H1 (cell line): ENCODE measurements around the gene IFNE. TPM values are rescaled to one million over a fixed set of nuclear protein-coding genes. Genes with fewer than 3 reads are reported as not detected.

Experiments
- CTCF ChIA-PET: fragments of 300-600 bp; sonication (Branson Sonifier 250); formaldehyde crosslinking; loops from one replicate; lab custom pipeline; 2021; ENCODE audit not compliant: partially characterized antibody; lab: Charles Lee
- POLR2A ChIA-PET: fragments of 300-600 bp; sonication (Branson Sonifier 250); formaldehyde crosslinking; loops from one replicate; lab custom pipeline; 2021; ENCODE audit warnings: inconsistent platforms; ENCODE audit not compliant: partially characterized antibody; lab: Charles Lee
- DNase-seq, 2 experiments: peaks; one replicate each; pipeline versions ENCODE4 v3.0.0 to v3.0.0-alpha.2; 2010 to 2022; ENCODE audit warnings: low spot score in 2 of 2, low read depth in 1 of 2, mixed read lengths in 1 of 2
- FAIRE-seq: peaks from 2 replicates; lab custom pipeline; 2011; peaks lifted over from hg19 to GRCh38; lab: Jason Lieb, UNC
- H2AFZ ChIP-seq: 2 replicates; pipeline ENCODE4 v1.8.1; 2012; ENCODE audit warnings: low read length, inconsistent platforms
- H2AK5ac ChIP-seq: 2 replicates; pipeline ENCODE4 v1.6.1; 2013; ENCODE audit warnings: low read depth, low read length
- H2BK120ac ChIP-seq: replicated peaks from 2 replicates; pipeline ENCODE3; 2013; ENCODE audit warnings: low read depth, low read length, inconsistent platforms
- H2BK12ac ChIP-seq: 2 replicates; pipeline ENCODE4 v1.6.1; 2013; ENCODE audit warnings: low read depth, low read length
- H2BK15ac ChIP-seq: 2 replicates; pipeline ENCODE4 v1.6.1; 2013; ENCODE audit warnings: low read length
- H2BK20ac ChIP-seq: 2 replicates; pipeline ENCODE4 v1.6.1; 2013; ENCODE audit warnings: low read length
- H2BK5ac ChIP-seq: 2 replicates; pipeline ENCODE4 v1.6.1; 2013; ENCODE audit warnings: low read depth, low read length
- H3K14ac ChIP-seq: 2 replicates; pipeline ENCODE4 v1.6.1; 2013; ENCODE audit warnings: inconsistent platforms; ENCODE audit not compliant: insufficient read length
- H3K18ac ChIP-seq: 2 replicates; pipeline ENCODE4 v1.6.1; 2013; ENCODE audit warnings: low read length; ENCODE audit errors: extremely low read depth
- H3K23ac ChIP-seq: 2 replicates; pipeline ENCODE4 v1.6.1; 2013; ENCODE audit warnings: inconsistent platforms; ENCODE audit not compliant: insufficient read length
- H3K23me2 ChIP-seq: 2 replicates; pipeline ENCODE4 v1.6.1; 2013; ENCODE audit warnings: low read depth, low read length
- H3K27ac ChIP-seq: 2 replicates; pipeline ENCODE4 v1.6.1; 2011; ENCODE audit warnings: low read depth, low read length, inconsistent platforms
- H3K27me3 ChIP-seq, 4 experiments: replicated peaks in 1 of 4; 1 replicate in 1 of 4; 2 replicates in 3 of 4; pipeline versions ENCODE4 v1.6.1 to v1.8.1; 2011 to 2013; ENCODE audit warnings: low read length in 3 of 4, mild to moderate bottlenecking in 3 of 4, inconsistent platforms in 2 of 4, mixed read lengths in 2 of 4, moderate library complexity in 1 of 4; ENCODE audit not compliant: control insufficient read depth in 3 of 4, insufficient read depth in 3 of 4; ENCODE audit errors: extremely low read depth in 1 of 4
- H3K36me3 ChIP-seq, 4 experiments: 2 replicates each; pipeline versions ENCODE4 v1.6.1 to v1.8.1; 2011 to 2013; ENCODE audit warnings: mild to moderate bottlenecking in 4 of 4, low read length in 3 of 4, moderate library complexity in 2 of 4, control low read depth in 1 of 4, inconsistent platforms in 1 of 4; ENCODE audit not compliant: insufficient read depth in 4 of 4, control insufficient read depth in 2 of 4
- H3K4ac ChIP-seq: replicated peaks from 2 replicates; pipeline ENCODE3; 2013; ENCODE audit warnings: low read length, low read depth, mixed read lengths, inconsistent platforms; ENCODE audit not compliant: insufficient read length
- H3K4me1 ChIP-seq, 4 experiments: replicated peaks in 1 of 4; 1 replicate in 1 of 4; 2 replicates in 3 of 4; pipeline versions ENCODE4 v1.6.1 to v1.8.1; 2011 to 2013; ENCODE audit warnings: low read length in 3 of 4, inconsistent platforms in 2 of 4, mixed read lengths in 1 of 4; ENCODE audit not compliant: insufficient read depth in 4 of 4, control insufficient read depth in 3 of 4
- H3K4me2 ChIP-seq, 2 experiments: 2 replicates each; pipeline versions ENCODE4 v1.6.1 to v1.8.1; 2011 to 2013; ENCODE audit warnings: low read depth in 2 of 2, low read length in 2 of 2, control low read depth in 1 of 2, inconsistent platforms in 1 of 2, mild to moderate bottlenecking in 1 of 2; ENCODE audit not compliant: insufficient read depth in 1 of 2
- H3K4me3 ChIP-seq, 4 experiments: fragments of 200-600, 300-600 bp in 1 of 4; sonication (generic), shearing (Covaris generic), sonication (Bioruptor Twin) in 1 of 4; 2 replicates each; pipeline versions ENCODE4 v1.5.1 to v1.8.1; 2011 to 2016; ENCODE audit warnings: low read length in 4 of 4, low read depth in 3 of 4, control low read depth in 2 of 4, inconsistent platforms in 2 of 4, mild to moderate bottlenecking in 2 of 4, mixed read lengths in 1 of 4, moderate library complexity in 1 of 4; ENCODE audit not compliant: insufficient read depth in 2 of 4; ENCODE audit errors: extremely low read depth in 1 of 4
- H3K56ac ChIP-seq: replicated peaks from 2 replicates; pipeline ENCODE3; 2013; ENCODE audit warnings: low read depth, mild to moderate bottlenecking, mixed read lengths, low read length, inconsistent platforms; ENCODE audit not compliant: insufficient read length
- H3K79me1 ChIP-seq: 2 replicates; pipeline ENCODE4 v1.6.1; 2013; ENCODE audit warnings: low read depth, low read length, control low read depth
- H3K79me2 ChIP-seq, 2 experiments: 2 replicates each; pipeline versions ENCODE4 v1.6.1 to v1.8.1; 2012 to 2013; ENCODE audit warnings: low read length in 2 of 2, mild to moderate bottlenecking in 2 of 2, inconsistent platforms in 1 of 2; ENCODE audit not compliant: insufficient read depth in 2 of 2, control insufficient read depth in 1 of 2
- H3K9ac ChIP-seq, 4 experiments: replicated peaks in 1 of 4; 1 replicate in 1 of 4; 2 replicates in 3 of 4; pipeline versions ENCODE4 v1.6.1 to v1.8.1; 2011 to 2013; ENCODE audit warnings: low read depth in 3 of 4, low read length in 3 of 4, control low read depth in 2 of 4, mild to moderate bottlenecking in 2 of 4, moderate library complexity in 2 of 4, inconsistent platforms in 1 of 4; ENCODE audit errors: extremely low read depth in 1 of 4
- H3K9me3 ChIP-seq, 2 experiments: 2 replicates each; pipeline versions ENCODE4 v1.6.1 to v1.8.1; 2012 to 2013; ENCODE audit warnings: mild to moderate bottlenecking in 2 of 2, moderate library complexity in 2 of 2, control low read depth in 1 of 2, inconsistent platforms in 1 of 2, low read depth in 1 of 2, low read length in 1 of 2, mixed read lengths in 1 of 2; ENCODE audit not compliant: insufficient read depth in 2 of 2
- H4K20me1 ChIP-seq, 2 experiments: replicated peaks in 1 of 2; 2 replicates each; pipeline versions ENCODE3 to v1.8.1; 2011 to 2013; ENCODE audit warnings: inconsistent platforms in 2 of 2, low read length in 2 of 2, mild to moderate bottlenecking in 1 of 2; ENCODE audit not compliant: insufficient read depth in 2 of 2, control insufficient read depth in 1 of 2
- H4K5ac ChIP-seq: 2 replicates; pipeline ENCODE4 v1.6.1; 2013; ENCODE audit warnings: low read length, low read depth, mixed read lengths, inconsistent platforms; ENCODE audit not compliant: insufficient read length
- H4K8ac ChIP-seq: 2 replicates; pipeline ENCODE4 v1.8.0; 2013; ENCODE audit warnings: mild to moderate bottlenecking, moderate library complexity, low read length, inconsistent platforms; ENCODE audit not compliant: insufficient read depth; ENCODE audit errors: extremely low read depth
- H4K91ac ChIP-seq: replicated peaks from 2 replicates; pipeline ENCODE3; 2013; ENCODE audit warnings: low read length, mixed read lengths, inconsistent platforms; ENCODE audit not compliant: insufficient read length
- RBBP5 ChIP-seq: IDR thresholded peaks from 2 replicates; pipeline ENCODE4 v1.7.1; 2012; ENCODE audit warnings: low read depth, mild to moderate bottlenecking, inconsistent platforms, low read length, moderate library complexity, borderline replicate concordance
- WGBS, 2 experiments: shearing (Covaris generic) in 1 of 2; methylation state at CpG; one replicate each; pipeline versions ENCODE4 v1.1.6 to v1.1.7; 2013 to 2015; ENCODE audit warnings: low lambda C conversion rate in 2 of 2, mixed read lengths in 2 of 2, inconsistent platforms in 1 of 2, low coverage in 1 of 2, missing lambda C conversion rate in 1 of 2; ENCODE audit not compliant: insufficient replicate concordance in 2 of 2, insufficient coverage in 1 of 2, insufficient read length in 1 of 2; ENCODE audit errors: extremely low coverage in 1 of 2, missing lambda C conversion rate in 1 of 2; 5-methylcytosine and 5-hydroxymethylcytosine counted together
- polyA plus RNA-seq, 7 experiments: library from polyadenylated mRNA; depleted of rRNA in 3 of 7; stranded (reverse) in 5 of 7; unstranded in 2 of 7; fragments of >200 nt in 5 of 7; fragments of 200-250 nt in 2 of 7; gene quantifications; 1 replicate in 5 of 7; 2 replicates in 1 of 7; 4 replicates in 1 of 7; pipeline versions ENCODE4 v1.2.1 to v1.2.3, GENCODE V29; 2011 to 2013; ENCODE audit warnings: missing spikeins in 2 of 7, mixed read lengths in 2 of 7
- total RNA-seq: library from RNA; stranded (reverse); fragmentation: NEBNext Ultra II Directional; extraction: Animal tissue kit (Norgen Biotek cat#: 25700); gene quantifications from 2 replicates; pipeline ENCODE4 v1.2.1, GENCODE V29; 2021

The IFNE gene
- total and polyA plus RNA-seq, 2 of the 8 experiments (the other 6 are each of a cell fraction or from before 2014, with no cell fraction given) = 0.08 TPM; not detected in 1

GRCh38 chr9:21440139-21440538, 42.0 kb downstream of the IFNE start, which contains the start of gene IFNA1:
IFNA1 (plus strand) TSS chr9:21440439; CDS start chr9:21440508, 69 bp downstream.
- DNase-seq (no peak), FAIRE-seq (no peak)
- ChIA-PET POLR2A (no interaction called here), CTCF (interaction anchor here (0.7 to 1.0 kb wide), 2 partner anchors 9 to 31 kb away, joined by 3 to 4 read pairs; no protein-coding TSS in a partner anchor)
- Histone ChIP-seq H3K27ac (no peak within 1 kb of the TSS), H2BK5ac (no peak within 1 kb of the TSS), H3K23ac (no peak within 1 kb of the TSS), H4K8ac (no peak within 1 kb of the TSS), H2AFZ (no peak within 1 kb of the TSS), H3K9ac (no peak within 1 kb of the TSS), H3K27me3 (no peaks in the 10 kb centered on the region), H3K79me1 (no peaks in the 10 kb centered on the region), H3K4me1 (no peaks in the 10 kb centered on the region), H3K79me2 (no peaks in the 10 kb centered on the region), H3K4me3 (no peak within 1 kb of the TSS), H2BK120ac (no peak within 1 kb of the TSS), H3K4me2 (no peak within 1 kb of the TSS), H3K23me2 (no peaks in the 10 kb centered on the region), H3K4ac (no peak within 1 kb of the TSS), H3K36me3 (no peaks in the 10 kb centered on the region), H4K20me1 (no peaks in the 10 kb centered on the region), H2AK5ac (no peak within 1 kb of the TSS), H3K56ac (no peak within 1 kb of the TSS), H3K14ac (no peak within 1 kb of the TSS), H4K5ac (no peak within 1 kb of the TSS), H2BK15ac (no peak within 1 kb of the TSS), H3K18ac (no peak within 1 kb of the TSS), H4K91ac (no peak within 1 kb of the TSS), H2BK20ac (no peak within 1 kb of the TSS), H3K9me3 (peaks cover 0 to 6% of the 10 kb centered on the region in 2 experiments; a peak in 1 of 4 replicates), H2BK12ac (no peak within 1 kb of the TSS)
- WGBS, 2 experiments = 94% methylated on average over 4 of the region's 4 CpGs; no CpG with 5 or more reads in 1 of the 2 experiments
- no peak for TF ChIP-seq RBBP5
